Thymus (tissue), 11 donors: ENCODE data around the gene IGF2BP3. TPM values are rescaled to one million over a fixed set of nuclear protein-coding genes. Genes with fewer than 3 reads are reported as not detected.

Experiments used
- DNase-seq, 9 donors: peaks; one replicate each; pipeline ENCODE4 v3.0.0-alpha.2; 2013; ENCODE audit warnings: low spot score in 9 of 9, low read depth in 6 of 9, missing footprints in 1 of 9
- H3K27ac ChIP-seq, 2 donors: one replicate each; pipeline ENCODE4 v1.5.1; 2013; ENCODE audit warnings: control low read depth in 1 of 2, low read depth in 1 of 2, low read length in 1 of 2, mild to moderate bottlenecking in 1 of 2, moderate library complexity in 1 of 2
- H3K27me3 ChIP-seq, 2 donors: one replicate each; pipeline ENCODE4 v1.5.1; 2013; ENCODE audit warnings: low read length in 1 of 2; ENCODE audit not compliant: control insufficient read depth in 2 of 2, insufficient read depth in 1 of 2
- H3K36me3 ChIP-seq, 2 donors: one replicate each; pipeline ENCODE4 v1.5.1; 2013; ENCODE audit warnings: low read length in 1 of 2, mild to moderate bottlenecking in 1 of 2, moderate library complexity in 1 of 2; ENCODE audit not compliant: control insufficient read depth in 2 of 2, insufficient read depth in 2 of 2
- H3K4me1 ChIP-seq, 2 donors: one replicate each; pipeline ENCODE4 v1.5.1; 2013; ENCODE audit warnings: low read length in 2 of 2; ENCODE audit not compliant: control insufficient read depth in 2 of 2, insufficient read depth in 2 of 2
- H3K4me3 ChIP-seq, 2 donors: one replicate each; pipeline ENCODE4 v1.5.1; 2013; ENCODE audit warnings: low read length in 2 of 2, control low read depth in 1 of 2, mild to moderate bottlenecking in 1 of 2
- H3K9me3 ChIP-seq, 2 donors: one replicate each; pipeline ENCODE4 v1.5.1; 2013; ENCODE audit warnings: low read length in 1 of 2, mild to moderate bottlenecking in 1 of 2; ENCODE audit not compliant: control insufficient read depth in 2 of 2, insufficient read depth in 1 of 2
- WGBS: extraction: QIAGEN DNeasy Blood & Tissue Kit; methylation state at CpG from one replicate; pipeline ENCODE4 v1.1.7; 2013; 5-methylcytosine and 5-hydroxymethylcytosine counted together
- polyA plus RNA-seq: library from polyadenylated mRNA; stranded (reverse); fragments of 200-250 nt; gene quantifications from one replicate; pipeline ENCODE4 v1.2.3, GENCODE V29; 2013
- total RNA-seq: library from RNA; stranded (reverse); fragments of 120-200 nt; gene quantifications from one replicate; pipeline ENCODE4 v1.2.4, GENCODE V29; 2013
- donor health status: healthy.

IGF2BP3 gene
- total and polyA plus RNA-seq, 2 donors = 3.4 to 16.5 TPM

DNA sequence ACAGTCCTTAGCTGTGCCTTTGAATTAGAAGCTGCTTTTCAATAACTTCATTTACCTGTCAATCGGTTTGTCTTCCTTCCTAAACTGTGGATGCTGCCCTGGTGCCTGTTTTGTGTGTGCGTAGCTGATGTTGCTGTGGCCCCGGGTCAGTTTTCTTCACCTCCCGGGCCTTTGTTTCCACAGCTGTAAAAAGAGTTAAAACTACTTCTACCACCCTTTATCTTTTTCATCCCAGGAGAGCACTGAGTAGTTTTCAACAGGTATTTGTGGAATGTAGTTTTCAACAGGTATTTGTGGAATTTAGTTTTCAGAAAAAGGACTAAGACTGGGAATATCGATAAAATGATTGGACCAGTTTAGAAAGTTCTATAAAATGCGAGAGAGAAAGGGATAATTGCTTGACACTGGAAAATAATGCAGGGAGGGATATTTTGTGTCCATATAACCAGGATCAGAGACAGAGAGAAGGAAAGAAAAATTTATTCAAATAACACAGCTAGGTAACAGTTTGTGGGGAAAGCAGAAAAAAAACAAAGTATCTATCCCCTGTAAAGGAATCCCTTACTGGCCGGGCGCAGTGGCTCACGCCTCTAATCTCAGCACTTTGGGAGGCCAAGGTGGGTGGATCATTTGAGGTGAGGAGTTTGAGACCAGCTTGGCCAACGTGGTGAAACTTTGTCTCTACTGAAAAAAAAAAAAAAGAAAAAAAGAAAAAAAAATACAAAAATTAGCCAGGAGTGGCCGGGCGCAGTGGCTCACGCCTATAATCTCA is 15.9 kb upstream of the IGF2BP3 start:
- Histone ChIP-seq H3K4me3 (no peak overlapping the region), H3K4me1 (peaks cover 2 to 9% of the 10 kb centered on the region in 2 donors), H3K9me3 (no peaks in the 10 kb centered on the region), H3K27me3 (peaks cover 0 to 5% of the 10 kb centered on the region in 2 donors), H3K27ac (no peak overlapping the region), H3K36me3 (no peaks in the 10 kb centered on the region)
- 96% methylated on average over 13 of the region's 13 CpGs for WGBS
- DNase-seq = no peak

DNA sequence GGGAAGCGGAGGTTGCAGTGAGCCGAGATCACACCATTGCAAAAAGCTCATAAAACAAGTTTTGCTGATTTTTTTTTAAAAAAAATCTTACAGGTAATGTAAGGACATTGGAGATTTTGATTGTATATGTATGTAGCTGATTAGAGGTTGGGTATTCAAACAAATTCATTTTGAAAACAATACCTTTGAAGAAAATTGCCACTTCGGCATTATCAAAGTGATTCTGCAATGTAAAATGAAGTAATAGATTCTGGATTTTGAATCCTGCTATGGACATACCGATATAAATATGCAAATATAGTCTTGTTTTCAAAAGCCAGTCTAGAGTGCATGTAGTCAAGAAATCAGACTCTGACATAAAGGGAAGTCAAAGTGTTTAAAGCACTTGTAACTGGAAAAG is 12.4 kb upstream of the IGF2BP3 start:
- Histone ChIP-seq H3K9me3 (no peaks in the 10 kb centered on the region), H3K4me1 (no peaks in the 10 kb centered on the region), H3K36me3 (no peaks in the 10 kb centered on the region), H3K4me3 (no peak overlapping the region), H3K27me3 (peaks cover 0 to 15% of the 10 kb centered on the region in 2 donors), H3K27ac (no peak overlapping the region)
- DNase-seq = no peak
- WGBS = 95% methylated on average over 4 of the region's 4 CpGs

DNA sequence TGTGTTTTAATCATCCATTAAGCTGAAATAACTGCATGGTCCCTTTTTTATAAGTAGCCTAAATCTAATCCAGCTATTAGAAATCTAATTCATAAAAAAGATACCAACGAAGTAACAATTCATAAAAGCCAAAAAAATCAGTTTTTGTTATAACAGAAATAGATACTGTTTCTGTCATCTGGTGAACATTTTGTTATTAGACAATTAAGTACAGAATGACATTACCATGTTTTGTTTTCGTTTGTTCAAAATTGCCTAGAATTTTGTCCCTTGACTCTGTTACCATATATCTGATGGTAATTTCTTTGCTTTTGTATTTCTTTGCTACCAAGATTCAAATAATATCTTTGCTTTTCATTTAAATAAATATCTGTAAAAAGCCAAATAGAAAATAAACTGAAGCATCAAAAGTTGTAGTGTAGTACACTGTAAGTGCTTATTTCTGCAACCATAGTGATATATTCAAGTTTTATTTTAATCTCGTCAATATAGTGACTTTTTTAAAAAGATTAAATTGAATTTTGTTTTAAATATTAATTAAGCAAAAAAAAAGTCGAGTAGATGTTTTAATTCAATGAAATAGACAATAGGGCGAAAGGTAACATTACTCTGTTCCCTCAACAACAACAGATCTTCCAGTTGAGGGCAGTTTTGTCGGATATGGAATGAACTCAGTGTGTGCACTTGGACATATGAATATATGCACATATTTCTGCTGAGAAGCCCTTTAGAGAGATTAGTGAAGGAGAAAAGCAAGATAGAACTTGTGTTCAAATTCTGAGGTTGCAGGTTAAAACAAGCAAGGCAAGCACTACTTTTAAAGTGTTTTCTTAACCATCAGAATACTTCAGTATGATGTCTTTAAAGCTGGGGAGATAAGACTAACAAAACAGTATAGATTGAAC is 7.9 kb upstream of the IGF2BP3 start:
- H3K27me3 ChIP-seq = peaks cover 4 to 38% of the 10 kb centered on the region in 2 donors
- no peak overlapping the region for H3K4me3 ChIP-seq
- H3K36me3 ChIP-seq = no peaks in the 10 kb centered on the region
- WGBS = 93% methylated on average over 6 of the region's 6 CpGs
- no peak overlapping the region for H3K27ac ChIP-seq
- no peak for DNase-seq
- H3K4me1 ChIP-seq = peaks cover 8 to 10% of the 10 kb centered on the region in 2 donors
- no peaks in the 10 kb centered on the region for H3K9me3 ChIP-seq

DNA sequence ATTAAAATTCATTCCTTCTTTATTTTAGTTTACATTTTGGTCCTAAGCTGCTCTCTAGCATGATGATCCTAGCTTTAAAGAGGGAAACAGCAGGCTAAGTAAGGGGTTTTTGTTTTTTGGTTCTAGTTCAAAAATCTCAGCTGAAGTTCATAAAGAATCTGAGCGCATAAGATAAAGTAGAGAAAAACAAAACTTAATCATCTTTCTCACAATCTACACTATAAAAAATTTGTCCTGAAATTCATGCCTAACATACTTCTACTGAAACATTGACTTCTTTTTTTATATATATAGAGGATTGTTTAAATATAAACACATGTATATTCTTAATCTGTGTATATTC is 6.8 kb upstream of the IGF2BP3 start:
- Histone ChIP-seq H3K27ac (no peak overlapping the region), H3K27me3 (peaks cover 4 to 42% of the 10 kb centered on the region in 2 donors), H3K4me1 (peaks cover 8 to 11% of the 10 kb centered on the region in 2 donors), H3K36me3 (no peaks in the 10 kb centered on the region), H3K9me3 (no peaks in the 10 kb centered on the region), H3K4me3 (no peak overlapping the region)
- WGBS = 99% methylated on average over 1 of the region's 1 CpG
- no peak for DNase-seq

DNA sequence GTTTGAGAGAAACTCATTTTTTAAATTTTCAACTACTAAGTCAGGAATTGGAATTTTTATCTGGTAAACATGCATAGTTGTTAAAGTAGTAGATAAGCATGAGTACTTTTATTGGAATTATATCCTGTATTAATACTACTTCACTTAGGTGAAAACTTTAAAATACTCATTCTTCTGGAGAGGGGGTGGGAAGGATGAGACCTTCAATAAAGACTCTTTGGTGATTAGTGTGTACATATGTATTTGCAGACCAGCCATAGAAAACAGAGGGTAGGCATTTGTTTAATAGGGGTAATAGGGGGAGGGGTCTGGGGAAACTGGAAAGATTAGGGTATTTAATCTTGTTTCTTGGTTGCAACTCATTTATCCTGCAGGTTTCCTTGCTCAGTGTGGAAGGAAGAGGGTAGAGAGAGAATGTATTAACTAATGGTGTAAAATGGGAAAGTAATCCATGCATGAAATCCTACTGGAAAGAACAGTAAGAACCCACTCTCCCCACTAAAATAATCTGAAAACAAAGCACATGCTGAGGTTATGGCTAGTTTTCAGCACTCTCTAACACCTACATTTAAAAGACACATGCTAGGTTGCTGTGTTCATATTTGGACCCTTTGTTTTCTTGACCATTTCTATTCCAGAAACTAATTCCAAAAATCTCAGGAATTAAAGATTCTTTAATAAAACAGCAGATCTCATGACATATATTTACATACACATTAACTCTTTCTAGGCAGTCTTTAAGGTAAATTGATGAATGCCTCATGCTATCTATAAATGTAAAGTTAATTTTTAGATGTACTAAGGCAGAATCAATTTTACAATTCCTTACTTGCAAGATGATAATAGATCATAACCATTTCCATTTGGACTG is 6.2 kb upstream of the IGF2BP3 start:
- DNase-seq = no peak
- peaks cover 8 to 11% of the 10 kb centered on the region in 2 donors for H3K4me1 ChIP-seq
- peaks cover 4 to 47% of the 10 kb centered on the region in 2 donors for H3K27me3 ChIP-seq
- no peak overlapping the region for H3K27ac ChIP-seq
- no peaks in the 10 kb centered on the region for H3K36me3 ChIP-seq
- no peak overlapping the region for H3K4me3 ChIP-seq
- no peaks in the 10 kb centered on the region for H3K9me3 ChIP-seq

DNA sequence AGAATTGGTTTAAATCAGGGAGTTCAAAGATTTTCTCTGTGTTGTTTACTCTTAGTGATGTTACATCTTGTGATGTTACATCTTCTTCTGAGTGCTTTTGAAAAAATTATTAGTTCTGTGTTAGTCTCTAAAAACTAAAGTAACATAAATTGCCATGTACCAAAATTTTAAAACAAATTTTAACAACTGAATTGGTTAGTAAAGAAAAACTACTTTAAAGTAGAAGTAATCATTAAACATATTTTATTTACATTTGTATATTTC is 5.2 kb upstream of the IGF2BP3 start:
- peaks cover 4 to 54% of the 10 kb centered on the region in 2 donors for H3K27me3 ChIP-seq

DNA sequence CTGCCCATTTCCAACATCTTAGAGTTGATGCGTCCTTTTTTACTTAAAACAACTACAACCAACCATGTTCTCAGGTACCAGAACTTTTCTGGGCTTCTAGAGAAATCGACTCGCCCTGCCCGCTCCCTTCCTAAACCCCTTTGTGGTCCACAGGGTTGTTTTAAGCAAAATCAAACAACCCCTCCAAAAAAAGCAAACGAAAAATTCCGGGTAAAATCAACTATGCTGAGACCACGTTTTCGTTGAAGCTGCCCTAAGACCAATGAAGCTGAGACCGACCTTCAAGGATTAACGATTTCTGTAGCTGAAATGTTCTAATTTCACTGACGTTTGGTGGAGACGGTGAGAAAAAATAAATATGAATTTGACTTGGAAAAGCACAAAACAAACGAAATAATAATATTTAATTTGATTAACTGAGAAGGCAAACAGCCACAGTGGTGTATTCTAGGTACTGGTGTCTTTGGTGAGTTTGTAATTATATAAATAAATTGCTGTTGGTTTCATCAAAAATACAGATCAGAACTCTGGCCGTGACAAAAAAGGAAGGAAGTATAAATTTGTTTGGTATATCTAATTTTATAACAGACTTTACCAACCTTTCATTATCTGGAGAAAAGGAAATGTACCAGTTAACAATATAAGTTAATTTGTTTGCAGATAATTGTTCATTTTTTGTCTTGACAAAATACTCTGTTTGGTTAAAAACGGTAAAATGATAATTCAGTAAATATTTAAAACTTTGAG is 4.7 kb upstream of the IGF2BP3 start:
- peak overlapping the region in 1 of 2 donors; percentile 66 for H3K27ac ChIP-seq
- 3% methylated on average over 15 of the region's 15 CpGs for WGBS
- peaks cover 10 to 17% of the 10 kb centered on the region in 2 donors for H3K4me1 ChIP-seq
- no peaks in the 10 kb centered on the region for H3K9me3 ChIP-seq
- DNase-seq = no peak
- no peaks in the 10 kb centered on the region for H3K36me3 ChIP-seq
- H3K27me3 ChIP-seq = peaks cover 4 to 55% of the 10 kb centered on the region in 2 donors
- H3K4me3 ChIP-seq = peak overlapping the region; percentile 52 to 73

More for the DNA sequence above, 5.2 kb upstream of the IGF2BP3 start:
- H3K4me3 ChIP-seq = peak overlapping the region in 1 of 2 donors; percentile 73
- no peaks in the 10 kb centered on the region for H3K9me3 ChIP-seq
- H3K36me3 ChIP-seq = no peaks in the 10 kb centered on the region
- DNase-seq = no peak
- H3K27ac ChIP-seq = no peak overlapping the region
- peaks cover 10 to 13% of the 10 kb centered on the region in 2 donors for H3K4me1 ChIP-seq

DNA sequence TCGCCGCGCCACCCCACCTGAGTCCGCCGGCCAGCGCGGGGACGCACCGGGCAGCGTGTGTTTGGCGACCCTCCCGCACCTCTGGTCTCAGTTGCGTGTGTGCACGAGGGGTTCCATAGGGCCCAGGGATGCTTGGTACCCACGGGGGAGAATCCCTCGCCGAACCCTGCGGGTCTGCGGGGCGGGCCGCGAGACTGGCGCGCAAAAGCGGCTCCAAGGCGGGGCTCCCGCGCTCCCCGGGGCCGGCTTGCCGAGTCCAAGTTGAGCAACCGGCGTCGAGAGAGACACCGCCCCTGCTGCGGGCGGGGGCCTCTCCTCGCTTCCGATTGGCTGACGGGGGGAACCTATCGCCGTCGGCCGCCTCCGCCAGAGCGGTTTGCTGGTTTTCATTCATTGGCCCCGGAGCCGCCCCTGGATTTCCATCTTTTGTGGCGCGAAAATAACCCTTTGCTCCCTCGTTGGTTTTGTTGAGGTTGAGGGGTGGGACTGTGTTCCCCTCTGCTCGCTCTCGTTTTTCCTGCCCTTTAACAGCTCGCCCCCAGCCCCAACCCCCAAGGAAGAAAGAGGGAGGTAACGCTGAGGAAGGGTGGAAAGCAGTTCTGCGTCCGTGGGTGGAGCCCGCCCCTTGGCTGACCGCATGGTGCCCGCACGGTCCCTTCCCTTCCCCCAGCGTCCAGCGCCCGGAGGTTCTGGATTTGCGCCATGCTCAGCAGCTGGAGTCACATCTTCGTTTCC is 4.0 kb upstream of the IGF2BP3 start:
- peak in 7 of 9 donors; percentile 83 to 98 (median 95) for DNase-seq
- no peaks in the 10 kb centered on the region for H3K9me3 ChIP-seq
- WGBS = 2% methylated on average over 66 of the region's 66 CpGs
- H3K4me3 ChIP-seq = peak overlapping the region; percentile 52 to 73
- peak overlapping the region; percentile 18 to 99 for H3K27ac ChIP-seq
- no peaks in the 10 kb centered on the region for H3K36me3 ChIP-seq
- H3K4me1 ChIP-seq = peaks cover 14 to 17% of the 10 kb centered on the region in 2 donors
- peaks cover 5 to 62% of the 10 kb centered on the region in 2 donors for H3K27me3 ChIP-seq
